AG09309 (cell line): ENCODE results near the gene CBY3.
"Not testable (repeated sequence)": the region's sequence is repeated elsewhere in the genome, so short reads cannot be mapped to it uniquely, and the experiment has no call there.

Experiments
- DNase-seq: peaks from one replicate; pipeline ENCODE4 v3.0.0-alpha.2; 2010; ENCODE audit warnings: low read depth
- H3K4me3 ChIP-seq: 2 replicates; pipeline ENCODE4 v1.5.1; 2011; ENCODE audit warnings: mild to moderate bottlenecking, low read depth, low read length, moderate library complexity; ENCODE audit not compliant: control insufficient read depth
- CTCF ChIP-seq: IDR thresholded peaks from 2 replicates; pipeline ENCODE4 v1.5.1; 2011; ENCODE audit warnings: mild to moderate bottlenecking, low read depth, low read length, inconsistent platforms; ENCODE audit not compliant: insufficient read depth, control insufficient read depth; ENCODE audit errors: missing control alignments

The CBY3 gene

DNA sequence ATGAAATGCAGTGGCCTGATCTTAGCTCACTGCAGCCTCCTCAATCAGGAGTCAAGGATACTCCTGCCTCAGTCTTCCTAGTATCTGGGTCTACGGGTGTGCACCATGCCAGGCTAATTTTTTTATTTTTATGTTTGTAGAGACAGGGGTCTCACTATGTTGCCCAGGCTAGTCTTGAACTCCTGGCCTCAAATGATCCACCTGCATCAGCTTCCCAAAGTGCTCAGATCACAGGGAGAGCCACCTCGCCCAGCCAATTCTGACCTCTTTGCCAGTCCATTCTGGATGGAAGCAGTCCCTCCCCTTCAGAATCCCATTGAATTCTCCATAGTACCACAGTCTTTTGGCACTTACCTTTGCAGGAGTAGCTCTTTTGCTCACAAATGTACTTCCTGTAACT is 16.3 kb upstream of the CBY3 start:
- no peak for DNase-seq
- TF ChIP-seq CTCF = no peak
- no peak overlapping the region for H3K4me3 ChIP-seq

DNA sequence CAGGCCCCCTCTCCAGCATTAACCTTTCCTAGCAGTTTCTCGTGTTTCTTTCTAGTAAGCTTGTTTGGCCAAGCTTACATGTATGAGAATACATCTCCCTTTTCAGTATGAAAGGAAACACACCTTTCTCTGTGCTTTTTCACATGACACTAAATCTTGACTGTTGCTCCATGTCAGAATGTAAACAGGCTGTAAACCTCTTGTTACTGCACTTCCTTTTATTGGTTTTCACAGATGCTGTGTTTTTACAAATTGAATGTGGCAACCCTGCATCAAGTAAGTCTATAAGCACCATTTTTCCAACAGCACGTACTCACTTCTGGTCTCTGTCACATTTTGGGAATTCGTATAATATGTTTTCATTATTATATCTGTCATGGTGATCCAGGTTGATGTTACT is 15.8 kb upstream of the CBY3 start:
- no peak for TF ChIP-seq CTCF
- no peak for DNase-seq
- H3K4me3 ChIP-seq = no peak overlapping the region

DNA sequence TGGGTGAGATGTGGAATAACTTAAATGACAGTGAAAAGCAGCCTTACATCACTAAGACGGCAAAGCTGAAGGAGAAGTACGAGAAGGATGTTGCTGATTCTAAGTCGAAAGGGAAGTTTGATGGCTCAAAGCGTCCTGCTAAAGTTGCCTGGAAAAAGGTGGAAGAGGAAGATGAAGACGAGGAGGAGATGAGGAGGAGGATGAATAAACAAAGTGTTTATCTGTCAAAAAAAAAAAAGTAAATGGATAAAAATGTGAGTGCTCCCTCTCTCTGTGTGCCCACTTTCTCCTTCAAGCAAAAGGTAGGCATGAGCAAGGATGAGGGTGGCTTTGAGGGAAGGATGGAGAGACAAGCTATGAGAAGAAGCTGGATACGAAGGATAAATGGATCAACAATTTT is 13.7 kb upstream of the CBY3 start:
- no peak for DNase-seq
- no peak for TF ChIP-seq CTCF
- no peak overlapping the region for H3K4me3 ChIP-seq

GRCh38 chr5:179689212-179689611 is 8.4 kb upstream of the CBY3 start:
- DNase-seq, H3K4me3 ChIP-seq: not testable (repeated sequence)

GRCh38 chr5:179680014-179680779 is 637 bp downstream of the CBY3 start:
- no peak for DNase-seq
- no peak for TF ChIP-seq CTCF

DNA sequence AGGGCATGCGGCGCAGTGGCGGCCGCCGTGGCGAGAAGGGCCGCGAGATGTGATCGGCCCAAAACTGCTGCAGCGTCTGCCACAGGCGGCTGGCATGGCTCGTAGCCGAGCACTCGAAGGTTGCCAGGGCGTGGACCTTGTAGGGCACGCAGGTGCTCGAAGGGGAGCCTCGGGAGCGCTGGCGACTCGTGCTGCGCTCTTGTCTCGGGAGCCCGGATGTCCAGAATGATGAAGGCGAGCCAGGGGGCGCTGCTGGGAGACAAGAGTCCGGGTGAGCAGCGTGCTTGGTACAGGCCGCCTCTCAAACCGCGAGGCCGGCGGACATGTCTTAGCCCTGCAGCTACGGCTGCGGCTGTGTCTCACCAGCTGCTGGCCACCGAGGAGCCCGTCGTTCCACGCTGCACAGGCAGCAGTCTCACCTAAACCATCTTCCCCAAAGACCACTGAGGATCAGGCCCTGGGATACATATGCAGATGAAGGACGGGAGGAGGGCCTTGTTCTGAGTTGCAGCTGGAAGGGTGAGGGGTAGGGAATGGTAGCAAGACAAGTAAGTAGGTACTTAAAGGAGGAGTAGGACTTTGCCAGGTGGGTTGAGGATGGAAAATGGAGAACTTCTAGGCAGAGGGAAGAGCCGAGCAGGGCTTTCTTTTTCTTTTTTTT is 1.7 kb downstream of the CBY3 start:
- H3K4me3 ChIP-seq = peak overlapping the region; percentile 92
- peak; percentile 36 for TF ChIP-seq CTCF
- no peak for DNase-seq

More at GRCh38 chr5:179680014-179680779, 637 bp downstream of the CBY3 start:
- no peak overlapping the region for H3K4me3 ChIP-seq
